VCaP (cell line): Measurements from ENCODE around the gene MARS1.

Source experiments
- H3K27ac ChIP-seq: fragments of 450-650 bp; 2 replicates; pipeline ENCODE4 v1.5.1; 2017
- CTCF ChIP-seq: fragments of 450-650 bp; conservative IDR thresholded peaks from 2 replicates; pipeline ENCODE4 v1.5.1; 2017; ENCODE audit warnings: mild to moderate bottlenecking, moderate library complexity

MARS1 gene

DNA sequence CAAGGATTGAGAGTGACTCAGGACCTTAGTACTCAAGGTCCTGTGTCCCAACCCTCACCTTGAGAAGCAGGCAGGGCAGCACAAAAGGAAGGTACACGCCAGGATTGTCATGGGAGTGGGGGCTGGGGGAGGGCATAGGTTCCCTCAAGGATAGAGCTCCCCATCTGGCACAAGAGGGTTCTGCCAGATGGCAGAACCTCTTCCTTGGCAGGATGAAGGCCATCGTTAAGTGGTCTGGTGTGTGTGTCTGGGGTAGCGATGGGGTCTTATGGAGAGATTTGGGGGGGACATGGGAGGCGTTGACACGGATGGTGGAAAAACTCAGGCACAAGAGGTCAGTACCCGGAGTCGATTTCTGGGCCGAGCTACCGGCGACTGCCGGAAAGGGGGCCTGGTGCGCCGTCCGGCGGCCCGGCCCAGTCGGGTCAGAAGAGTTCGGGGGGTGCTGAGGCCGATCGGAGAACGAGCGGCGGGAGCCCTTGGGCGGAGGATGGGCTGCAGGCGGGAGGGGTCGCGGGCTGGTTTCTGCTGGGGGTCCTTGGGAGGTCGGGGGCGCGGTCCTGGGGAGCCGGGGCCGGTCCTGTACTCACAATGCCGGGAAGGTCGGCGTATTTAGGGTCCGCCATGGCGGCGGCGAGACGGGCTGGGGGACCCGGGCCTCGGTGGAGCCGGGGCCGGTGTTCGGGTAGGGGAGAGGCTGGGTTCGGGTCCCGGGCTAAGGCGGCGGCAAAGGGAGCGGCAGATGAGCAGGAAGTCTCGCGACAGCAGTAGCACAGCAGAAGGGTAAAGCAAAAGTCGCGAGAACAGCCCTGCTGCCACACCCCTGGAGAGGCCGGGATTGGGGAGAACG is 58.8 kb downstream of the MARS1 start, which contains the start of gene DCTN2:
TSS of gene DCTN2 (minus strand) at position 755 of the 850 bp plus-strand sequence. CDS start at position 626, 129 bp downstream.
- H3K27ac ChIP-seq, result peak within 1 kb of the TSS; percentile 87
- TF ChIP-seq CTCF, result peak; percentile 21; the same call in 1 of the 2 replicates

DNA sequence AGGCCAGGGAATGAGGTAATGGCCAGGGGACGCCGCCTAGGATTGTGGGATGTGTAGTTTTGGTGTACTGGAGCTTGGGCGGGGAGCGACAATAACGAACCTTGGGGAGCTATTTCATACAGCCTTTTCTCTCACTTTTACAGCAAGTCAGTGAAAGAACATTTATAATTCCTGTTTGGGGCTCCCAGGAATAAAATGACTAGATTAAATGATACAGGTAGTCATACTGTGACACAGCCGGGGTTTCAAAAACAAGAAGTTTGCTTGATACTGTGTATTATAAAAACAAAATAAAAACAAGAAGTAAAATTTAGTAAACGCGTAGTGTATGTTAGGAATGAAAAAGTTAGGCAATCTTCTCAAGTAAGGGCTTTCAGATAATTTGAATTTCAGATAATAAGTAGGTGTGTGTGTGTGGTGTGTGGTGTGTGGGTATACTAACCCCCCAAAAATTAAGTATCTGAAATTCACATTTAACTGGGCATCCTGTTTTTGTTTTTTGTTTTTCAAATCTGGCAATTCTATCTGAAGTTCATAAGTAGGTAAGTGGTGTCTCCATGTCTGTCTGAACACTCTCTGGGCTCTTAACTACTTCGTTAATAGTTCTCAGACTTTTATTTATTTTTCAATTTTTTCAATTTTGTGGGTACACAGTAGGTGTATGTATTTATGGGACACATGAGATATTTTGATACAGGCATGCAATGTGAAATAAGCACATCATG is 59.6 kb downstream of the MARS1 start:
- no peak for TF ChIP-seq CTCF
- peak overlapping the region; percentile 87; the same call in 1 of the 2 replicates for H3K27ac ChIP-seq

GRCh38 chr12:57548013-57548315 is 60.1 kb downstream of the MARS1 start:
- no peak for TF ChIP-seq CTCF
- H3K27ac ChIP-seq, result no peak overlapping the region

DNA sequence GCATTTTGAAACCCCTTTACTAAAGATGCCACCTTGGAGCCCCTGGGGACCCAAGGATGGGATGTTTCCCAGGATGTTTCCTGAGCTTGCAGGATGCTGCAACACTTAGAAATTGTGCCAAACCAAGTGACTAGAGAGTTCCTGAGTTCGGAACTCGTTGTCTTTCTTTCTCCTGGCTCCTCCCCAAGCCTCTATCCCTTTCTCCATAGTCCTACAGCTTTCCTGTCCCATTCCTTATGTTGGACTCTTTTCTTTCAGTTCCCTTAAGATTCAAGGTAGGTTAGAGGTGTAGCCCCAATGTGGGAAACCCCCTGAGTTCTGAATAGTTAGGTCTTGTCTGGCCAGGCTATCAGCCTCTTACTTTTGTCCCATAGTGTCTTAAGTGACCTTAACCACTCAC is 60.6 kb downstream of the MARS1 start:
- TF ChIP-seq CTCF, result no peak
- no peak overlapping the region for H3K27ac ChIP-seq

- H3K27ac ChIP-seq, result peak overlapping the region; percentile 64; the same call in 1 of the 2 replicates
- no peak for TF ChIP-seq CTCF
Observed at GRCh38 chr12:57549203-57549908, 61.5 kb downstream of the MARS1 start.

DNA sequence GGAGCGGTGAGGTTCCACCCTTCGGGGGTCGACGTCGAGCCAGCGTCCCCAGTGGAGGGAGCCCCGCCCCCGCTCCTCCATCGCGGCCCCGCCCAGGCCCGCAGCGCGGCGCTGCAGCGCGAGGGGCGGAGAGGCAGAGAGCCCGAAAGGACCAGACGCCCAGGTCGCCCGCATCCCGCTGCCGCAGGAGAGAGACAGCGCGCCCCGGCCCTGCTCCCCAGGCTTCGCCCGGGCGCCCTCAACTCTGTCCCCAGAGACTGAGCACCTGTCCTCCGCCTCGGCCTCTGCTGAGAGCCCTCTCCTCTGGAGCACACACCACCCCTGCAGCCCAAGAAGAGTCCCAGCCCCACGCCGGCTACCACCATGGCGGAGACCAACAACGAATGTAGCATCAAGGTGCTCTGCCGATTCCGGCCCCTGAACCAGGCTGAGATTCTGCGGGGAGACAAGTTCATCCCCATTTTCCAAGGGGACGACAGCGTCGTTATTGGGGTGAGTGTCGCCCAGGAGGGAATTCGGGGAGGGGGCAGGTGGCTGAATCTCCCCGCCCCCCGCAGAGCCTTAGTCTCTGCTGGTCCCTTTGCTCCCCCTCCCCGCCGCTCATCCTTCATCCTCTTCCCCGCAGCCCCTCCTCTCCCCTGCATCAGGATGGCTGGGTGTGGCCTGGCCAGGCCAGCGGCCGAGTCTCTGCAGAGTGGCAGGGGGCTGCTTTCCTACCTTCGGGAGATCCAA is 62.2 kb downstream of the MARS1 start, which contains the start of gene KIF5A:
TSS of gene KIF5A (plus strand) at position 136 of the 732 bp plus-strand sequence. CDS start at position 364, 228 bp downstream.
- peak; percentile 23; the same call in 1 of the 2 replicates for TF ChIP-seq CTCF
- peak within 1 kb of the TSS; percentile 64; the same call in 1 of the 2 replicates for H3K27ac ChIP-seq
